Trophoblast cell (in vitro differentiated cells and primary cell): ENCODE results near the gene GNG8.
A peak's percentile ranks its signal among the peaks of the same experiment; 100 is the strongest.

Experiments
- DNase-seq, 2 donors: peaks; one replicate each; pipeline ENCODE4 v3.0.0-alpha.2; 2016
- H2AFZ ChIP-seq: 2 replicates; pipeline ENCODE4 v1.6.1; 2013; ENCODE audit warnings: low read length, moderate library complexity, mild to moderate bottlenecking; ENCODE audit not compliant: insufficient read depth, poor library complexity
- H2AK5ac ChIP-seq: 2 replicates; pipeline ENCODE4 v1.6.1; 2013; ENCODE audit warnings: mild to moderate bottlenecking, low read length
- H2BK120ac ChIP-seq: 2 replicates; pipeline ENCODE4 v1.6.1; 2013; ENCODE audit warnings: low read length, mild to moderate bottlenecking, moderate library complexity; ENCODE audit not compliant: insufficient read depth, poor library complexity
- H2BK12ac ChIP-seq: 2 replicates; pipeline ENCODE4 v1.6.1; 2013; ENCODE audit warnings: mild to moderate bottlenecking, low read length, moderate library complexity
- H2BK5ac ChIP-seq: 2 replicates; pipeline ENCODE4 v1.6.1; 2013; ENCODE audit warnings: low read length, low read depth, moderate library complexity, mild to moderate bottlenecking; ENCODE audit not compliant: poor library complexity
- H3K14ac ChIP-seq: 2 replicates; pipeline ENCODE4 v1.6.1; 2013; ENCODE audit warnings: mild to moderate bottlenecking, low read length
- H3K18ac ChIP-seq: 2 replicates; pipeline ENCODE4 v1.6.1; 2013; ENCODE audit warnings: mild to moderate bottlenecking, low read length
- H3K23ac ChIP-seq: 2 replicates; pipeline ENCODE4 v1.6.1; 2013; ENCODE audit warnings: low read length
- H3K27ac ChIP-seq: 2 replicates; pipeline ENCODE4 v1.5.1; 2013; ENCODE audit warnings: low read depth, mild to moderate bottlenecking, inconsistent platforms, low read length, moderate library complexity
- H3K27me3 ChIP-seq: 2 replicates; pipeline ENCODE4 v1.6.1; 2013; ENCODE audit warnings: inconsistent platforms, mild to moderate bottlenecking, low read length, moderate library complexity; ENCODE audit not compliant: insufficient read depth
- H3K36me3 ChIP-seq, 2 experiments: 1 replicate in 1 of 2; 2 replicates in 1 of 2; pipeline ENCODE4 v1.6.1; 2013; ENCODE audit warnings: low read length in 2 of 2, mild to moderate bottlenecking in 2 of 2, moderate library complexity in 1 of 2; ENCODE audit not compliant: insufficient read depth in 2 of 2, control insufficient read depth in 1 of 2
- H3K4ac ChIP-seq: 2 replicates; pipeline ENCODE4 v1.6.1; 2013; ENCODE audit warnings: low read depth, mild to moderate bottlenecking, low read length, moderate library complexity
- H3K4me1 ChIP-seq, 2 experiments: 1 replicate in 1 of 2; 2 replicates in 1 of 2; pipeline ENCODE4 v1.6.1; 2013; ENCODE audit warnings: low read length in 2 of 2, mild to moderate bottlenecking in 2 of 2, moderate library complexity in 1 of 2; ENCODE audit not compliant: insufficient read depth in 2 of 2, control insufficient read depth in 1 of 2
- H3K4me2 ChIP-seq: 2 replicates; pipeline ENCODE4 v1.6.1; 2013; ENCODE audit warnings: inconsistent platforms, mild to moderate bottlenecking, low read length, moderate library complexity
- H3K4me3 ChIP-seq: 2 replicates; pipeline ENCODE4 v1.5.1; 2013; ENCODE audit warnings: mild to moderate bottlenecking, low read depth, low read length, inconsistent platforms
- H3K79me1 ChIP-seq: one replicate; pipeline ENCODE4 v1.6.1; 2013; ENCODE audit warnings: low read length
- H3K79me2 ChIP-seq: 2 replicates; pipeline ENCODE4 v1.6.1; 2013; ENCODE audit warnings: low read length, mild to moderate bottlenecking; ENCODE audit not compliant: control insufficient read depth, insufficient read depth, poor library complexity
- H3K9ac ChIP-seq: 2 replicates; pipeline ENCODE4 v1.6.1; 2013; ENCODE audit warnings: mild to moderate bottlenecking, low read length
- H3K9me3 ChIP-seq: 2 replicates; pipeline ENCODE4 v1.6.1; 2013; ENCODE audit warnings: low read depth, mild to moderate bottlenecking, control low read depth, inconsistent platforms, low read length; ENCODE audit not compliant: insufficient read depth
- H4K12ac ChIP-seq: 2 replicates; pipeline ENCODE4 v1.6.1; 2013; ENCODE audit warnings: low read depth, mild to moderate bottlenecking, low read length, moderate library complexity
- H4K8ac ChIP-seq: 2 replicates; pipeline ENCODE4 v1.6.1; 2013; ENCODE audit warnings: low read depth, mild to moderate bottlenecking, low read length, moderate library complexity
- H4K91ac ChIP-seq: one replicate; pipeline ENCODE4 v1.6.1; 2013; ENCODE audit warnings: low read depth, mild to moderate bottlenecking, low read length, moderate library complexity
- WGBS: extraction: QIAGEN DNeasy Blood & Tissue Kit; methylation state at CpG from one replicate; pipeline ENCODE4 v1.1.7; 2013; ENCODE audit warnings: missing lambda C conversion rate; ENCODE audit not compliant: insufficient read length, insufficient coverage; ENCODE audit errors: extremely low coverage; 5-methylcytosine and 5-hydroxymethylcytosine counted together

GNG8 gene

DNA sequence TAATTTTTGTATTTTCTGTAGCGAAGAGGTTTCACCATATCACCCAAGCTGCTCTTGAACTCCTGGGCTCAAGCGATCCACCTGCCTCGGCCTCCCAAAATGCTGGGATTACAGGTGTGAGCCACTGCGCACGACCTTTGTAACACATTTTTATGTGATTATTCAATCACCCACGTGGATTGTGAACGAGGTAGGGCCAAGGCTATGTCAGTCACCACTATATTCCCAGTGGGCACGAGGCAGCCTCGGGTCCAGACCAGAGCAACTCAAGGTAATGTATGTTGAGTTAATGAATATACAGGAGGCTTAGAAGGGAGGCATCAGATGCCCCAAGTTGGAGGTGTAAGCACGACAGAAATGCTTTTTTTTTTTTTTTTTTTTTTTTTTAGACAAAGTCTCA is 20.0 kb downstream of the GNG8 start:
- Histone ChIP-seq H3K4ac (no peak overlapping the region), H3K4me1 (peaks cover 3 to 6% of the 10 kb centered on the region in 2 experiments), H2BK12ac (no peak overlapping the region), H2AK5ac (no peak overlapping the region), H2AFZ (no peak overlapping the region), H3K9me3 (peaks cover 2% of the 10 kb centered on the region), H3K27ac (no peak overlapping the region), H3K4me2 (no peak overlapping the region), H3K27me3 (no peaks in the 10 kb centered on the region), H2BK120ac (no peak overlapping the region), H3K23ac (no peak overlapping the region), H3K14ac (no peak overlapping the region), H4K12ac (no peak overlapping the region), H4K91ac (no peak overlapping the region), H3K9ac (no peak overlapping the region), H4K8ac (no peak overlapping the region), H3K79me1 (no peaks in the 10 kb centered on the region), H3K4me3 (no peak overlapping the region), H3K79me2 (no peaks in the 10 kb centered on the region), H3K18ac (no peak overlapping the region), H3K36me3 (peaks cover 3% of the 10 kb centered on the region in 2 experiments), H2BK5ac (no peak overlapping the region)
- no peak for DNase-seq
- WGBS: no CpG with 5 or more reads among the region's 10 CpGs

GRCh38 chr19:46614114-46614722 is 21.8 kb downstream of the GNG8 start:
- no peaks in the 10 kb centered on the region for H3K27me3 ChIP-seq
- H3K27ac ChIP-seq: no peak overlapping the region
- no peak overlapping the region for H2BK5ac ChIP-seq
- no peak overlapping the region for H3K9ac ChIP-seq
- H3K23ac ChIP-seq: no peak overlapping the region
- DNase-seq: peak; percentile 61 to 84
- no peak overlapping the region for H2AK5ac ChIP-seq
- no peaks in the 10 kb centered on the region for H3K79me1 ChIP-seq
- H2BK12ac ChIP-seq: no peak overlapping the region
- no peak overlapping the region for H4K12ac ChIP-seq
- peaks cover 17 to 19% of the 10 kb centered on the region in 2 experiments for H3K36me3 ChIP-seq
- H3K14ac ChIP-seq: no peak overlapping the region
- no peak overlapping the region for H2AFZ ChIP-seq
- WGBS: no CpG with 5 or more reads among the region's 12 CpGs
- no peak overlapping the region for H2BK120ac ChIP-seq
- no peak overlapping the region for H3K4me3 ChIP-seq
- H4K91ac ChIP-seq: no peak overlapping the region
- no peaks in the 10 kb centered on the region for H3K4me1 ChIP-seq
- no peaks in the 10 kb centered on the region for H3K79me2 ChIP-seq
- H4K8ac ChIP-seq: no peak overlapping the region
- H3K4ac ChIP-seq: no peak overlapping the region
- peaks cover 2% of the 10 kb centered on the region for H3K9me3 ChIP-seq
- no peak overlapping the region for H3K4me2 ChIP-seq
- H3K18ac ChIP-seq: no peak overlapping the region

GRCh38 chr19:46613525-46613924 is 22.5 kb downstream of the GNG8 start:
- Histone ChIP-seq H3K36me3 (peaks cover 24 to 26% of the 10 kb centered on the region in 2 experiments), H3K23ac (no peak overlapping the region), H3K4me3 (no peak overlapping the region), H3K9me3 (peaks cover 2% of the 10 kb centered on the region), H2AK5ac (no peak overlapping the region), H2AFZ (no peak overlapping the region), H3K79me1 (no peaks in the 10 kb centered on the region), H3K4me2 (no peak overlapping the region), H3K18ac (no peak overlapping the region), H4K12ac (no peak overlapping the region), H3K9ac (no peak overlapping the region), H3K27me3 (no peaks in the 10 kb centered on the region), H3K14ac (no peak overlapping the region), H2BK5ac (no peak overlapping the region), H3K27ac (no peak overlapping the region), H4K8ac (no peak overlapping the region), H2BK12ac (no peak overlapping the region), H4K91ac (no peak overlapping the region), H3K4ac (no peak overlapping the region), H3K79me2 (no peaks in the 10 kb centered on the region), H2BK120ac (no peak overlapping the region), H3K4me1 (no peaks in the 10 kb centered on the region)
- no peak for DNase-seq
- no CpG with 5 or more reads among the region's 22 CpGs for WGBS

- DNase-seq: no peak
- H3K4me3 ChIP-seq: no peak overlapping the region
- no peak overlapping the region for H3K9ac ChIP-seq
- no peaks in the 10 kb centered on the region for H3K79me1 ChIP-seq
- no peaks in the 10 kb centered on the region for H3K79me2 ChIP-seq
- no peak overlapping the region for H4K8ac ChIP-seq
- no peak overlapping the region for H2AFZ ChIP-seq
- H3K14ac ChIP-seq: no peak overlapping the region
- H4K91ac ChIP-seq: no peak overlapping the region
- no peak overlapping the region for H3K18ac ChIP-seq
- H4K12ac ChIP-seq: no peak overlapping the region
- H2BK12ac ChIP-seq: no peak overlapping the region
- H3K4me2 ChIP-seq: no peak overlapping the region
- WGBS: no CpG with 5 or more reads among the region's 6 CpGs
- no peak overlapping the region for H3K4ac ChIP-seq
- no peak overlapping the region for H2AK5ac ChIP-seq
- H3K27me3 ChIP-seq: no peaks in the 10 kb centered on the region
- H3K9me3 ChIP-seq: no peaks in the 10 kb centered on the region
- no peak overlapping the region for H3K27ac ChIP-seq
- H3K36me3 ChIP-seq: peaks cover 42 to 43% of the 10 kb centered on the region in 2 experiments
- no peaks in the 10 kb centered on the region for H3K4me1 ChIP-seq
- no peak overlapping the region for H2BK120ac ChIP-seq
- no peak overlapping the region for H2BK5ac ChIP-seq
- no peak overlapping the region for H3K23ac ChIP-seq
Observed at GRCh38 chr19:46611776-46612175, 24.2 kb downstream of the GNG8 start.
